Panc1 (cell line): Measurements from ENCODE around the gene R3HDML.

Experiments used
- POLR2AphosphoS5 ChIP-seq: IDR thresholded peaks from 2 replicates; pipeline ENCODE4 v1.6.1; 2012; ENCODE audit warnings: mild to moderate bottlenecking, low read depth, low read length, moderate library complexity
- SIN3A ChIP-seq: IDR thresholded peaks from 2 replicates; pipeline ENCODE4 v1.6.1; 2012; ENCODE audit warnings: low read depth, mild to moderate bottlenecking, low read length, moderate library complexity, borderline replicate concordance; ENCODE audit not compliant: insufficient read depth
- TCF7L2 ChIP-seq: IDR thresholded peaks from 2 replicates; pipeline ENCODE4 v1.6.1; 2011; ENCODE audit warnings: mild to moderate bottlenecking, low read depth, low read length, inconsistent platforms
- TF ChIP-seq, protein P1 (sequence below): fragments of 450-650 bp; IDR thresholded peaks from 2 replicates; pipeline ENCODE4 v1.5.1; 2017; ENCODE audit warnings: mild to moderate bottlenecking
- TF ChIP-seq, protein P2 (sequence below), 2 experiments: IDR thresholded peaks; 2 replicates each; pipeline ENCODE4 v1.6.1; 2011 to 2012; ENCODE audit warnings: low read depth in 2 of 2, control low read depth in 1 of 2, low read length in 1 of 2, mild to moderate bottlenecking in 1 of 2, moderate library complexity in 1 of 2; ENCODE audit not compliant: insufficient read depth in 1 of 2

DNA sequence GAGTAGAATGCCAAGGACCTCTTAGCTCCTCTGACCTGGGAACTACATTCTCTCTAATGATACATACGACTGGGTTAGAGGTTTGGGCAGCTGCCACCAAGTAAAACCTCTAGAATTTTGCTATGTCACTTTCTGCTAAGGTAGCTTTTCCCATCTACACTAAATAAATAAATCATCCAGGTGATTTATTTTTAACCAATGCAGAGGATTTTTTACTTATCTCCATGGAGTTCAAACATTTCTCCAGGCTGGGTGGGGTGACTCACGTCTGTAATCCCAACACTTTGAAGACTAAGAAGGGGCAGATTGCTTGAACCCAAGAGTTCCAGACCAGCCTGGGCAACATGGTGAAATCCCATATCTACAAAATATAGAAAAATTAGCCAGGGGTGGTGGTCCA, 45.8 kb downstream of the R3HDML start:
- TF ChIP-seq, protein P1, sequence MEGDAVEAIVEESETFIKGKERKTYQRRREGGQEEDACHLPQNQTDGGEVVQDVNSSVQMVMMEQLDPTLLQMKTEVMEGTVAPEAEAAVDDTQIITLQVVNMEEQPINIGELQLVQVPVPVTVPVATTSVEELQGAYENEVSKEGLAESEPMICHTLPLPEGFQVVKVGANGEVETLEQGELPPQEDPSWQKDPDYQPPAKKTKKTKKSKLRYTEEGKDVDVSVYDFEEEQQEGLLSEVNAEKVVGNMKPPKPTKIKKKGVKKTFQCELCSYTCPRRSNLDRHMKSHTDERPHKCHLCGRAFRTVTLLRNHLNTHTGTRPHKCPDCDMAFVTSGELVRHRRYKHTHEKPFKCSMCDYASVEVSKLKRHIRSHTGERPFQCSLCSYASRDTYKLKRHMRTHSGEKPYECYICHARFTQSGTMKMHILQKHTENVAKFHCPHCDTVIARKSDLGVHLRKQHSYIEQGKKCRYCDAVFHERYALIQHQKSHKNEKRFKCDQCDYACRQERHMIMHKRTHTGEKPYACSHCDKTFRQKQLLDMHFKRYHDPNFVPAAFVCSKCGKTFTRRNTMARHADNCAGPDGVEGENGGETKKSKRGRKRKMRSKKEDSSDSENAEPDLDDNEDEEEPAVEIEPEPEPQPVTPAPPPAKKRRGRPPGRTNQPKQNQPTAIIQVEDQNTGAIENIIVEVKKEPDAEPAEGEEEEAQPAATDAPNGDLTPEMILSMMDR = no peak
- TF ChIP-seq POLR2AphosphoS5 = no peak
- TF ChIP-seq, protein P2, sequence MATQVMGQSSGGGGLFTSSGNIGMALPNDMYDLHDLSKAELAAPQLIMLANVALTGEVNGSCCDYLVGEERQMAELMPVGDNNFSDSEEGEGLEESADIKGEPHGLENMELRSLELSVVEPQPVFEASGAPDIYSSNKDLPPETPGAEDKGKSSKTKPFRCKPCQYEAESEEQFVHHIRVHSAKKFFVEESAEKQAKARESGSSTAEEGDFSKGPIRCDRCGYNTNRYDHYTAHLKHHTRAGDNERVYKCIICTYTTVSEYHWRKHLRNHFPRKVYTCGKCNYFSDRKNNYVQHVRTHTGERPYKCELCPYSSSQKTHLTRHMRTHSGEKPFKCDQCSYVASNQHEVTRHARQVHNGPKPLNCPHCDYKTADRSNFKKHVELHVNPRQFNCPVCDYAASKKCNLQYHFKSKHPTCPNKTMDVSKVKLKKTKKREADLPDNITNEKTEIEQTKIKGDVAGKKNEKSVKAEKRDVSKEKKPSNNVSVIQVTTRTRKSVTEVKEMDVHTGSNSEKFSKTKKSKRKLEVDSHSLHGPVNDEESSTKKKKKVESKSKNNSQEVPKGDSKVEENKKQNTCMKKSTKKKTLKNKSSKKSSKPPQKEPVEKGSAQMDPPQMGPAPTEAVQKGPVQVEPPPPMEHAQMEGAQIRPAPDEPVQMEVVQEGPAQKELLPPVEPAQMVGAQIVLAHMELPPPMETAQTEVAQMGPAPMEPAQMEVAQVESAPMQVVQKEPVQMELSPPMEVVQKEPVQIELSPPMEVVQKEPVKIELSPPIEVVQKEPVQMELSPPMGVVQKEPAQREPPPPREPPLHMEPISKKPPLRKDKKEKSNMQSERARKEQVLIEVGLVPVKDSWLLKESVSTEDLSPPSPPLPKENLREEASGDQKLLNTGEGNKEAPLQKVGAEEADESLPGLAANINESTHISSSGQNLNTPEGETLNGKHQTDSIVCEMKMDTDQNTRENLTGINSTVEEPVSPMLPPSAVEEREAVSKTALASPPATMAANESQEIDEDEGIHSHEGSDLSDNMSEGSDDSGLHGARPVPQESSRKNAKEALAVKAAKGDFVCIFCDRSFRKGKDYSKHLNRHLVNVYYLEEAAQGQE (IDR thresholded peaks at IDR 0.05; ENCODE audit: insufficient read depth in 1 of 2, low read depth in 2 of 2, low read length in 1 of 2) = no peak
- no peak for TF ChIP-seq SIN3A
- TF ChIP-seq TCF7L2 = no peak
